HEK293 (cell line): ENCODE results near the gene AK9.

Source experiments
- CTCF ChIA-PET: fragments of 350-600 bp; formaldehyde crosslinking; extraction: SDS; loops from one replicate; lab custom pipeline; 2021; ENCODE audit warnings: antibody characterized with exemption; lab: Yijun Ruan, JAX
- POLR2A ChIA-PET: fragments of 300-600 bp; formaldehyde crosslinking; extraction: SDS; loops from one replicate; lab custom pipeline; 2020; ENCODE audit warnings: antibody characterized with exemption, inconsistent platforms; lab: Yijun Ruan, JAX
- H3K27ac ChIP-seq: fragments of 200-500 bp; sonication (Bioruptor generic); 2 replicates; pipeline ENCODE4 v1.5.1; 2014; ENCODE audit warnings: low read depth, low read length, control low read depth, inconsistent platforms; ENCODE audit errors: extremely low read depth
- H3K36me3 ChIP-seq, 2 experiments: fragments of 200-500 bp in 1 of 2; sonication (Bioruptor generic) in 1 of 2; 1 replicate in 1 of 2; 2 replicates in 1 of 2; pipeline ENCODE4 v1.5.1; 2014 to 2017; ENCODE audit warnings: inconsistent platforms in 2 of 2, low read length in 2 of 2; ENCODE audit not compliant: control insufficient read depth in 2 of 2, insufficient read depth in 1 of 2
- H3K4me1 ChIP-seq: fragments of 200-500 bp; sonication (Bioruptor generic); 2 replicates; pipeline ENCODE4 v1.5.1; 2014; ENCODE audit warnings: mild to moderate bottlenecking, low read length, inconsistent platforms; ENCODE audit not compliant: control insufficient read depth, insufficient read depth
- H3K4me3 ChIP-seq: 2 replicates; pipeline ENCODE4 v1.5.1; 2011; ENCODE audit warnings: low read depth, mild to moderate bottlenecking, control low read depth, low read length, moderate library complexity
- H3K9me3 ChIP-seq: fragments of 200-500 bp; sonication (Bioruptor generic); 2 replicates; pipeline ENCODE4 v1.5.1; 2014; ENCODE audit warnings: low read depth, low read length, inconsistent platforms; ENCODE audit not compliant: control insufficient read depth, insufficient read depth
- HOXA7 ChIP-seq: sonication (generic); formaldehyde crosslinking; IDR thresholded peaks from 2 replicates; pipeline ENCODE4 v1.8.1; 2022; ENCODE audit warnings: missing genetic modification reagents, borderline replicate concordance
- OSR2 ChIP-seq: fragments of 450-650 bp; formaldehyde crosslinking; IDR thresholded peaks from 2 replicates; pipeline ENCODE4 v1.5.1; 2016; ENCODE audit warnings: missing biosample characterization, missing genetic modification characterization
- SALL2 ChIP-seq: fragments of 450-650 bp; formaldehyde crosslinking; IDR thresholded peaks from 2 replicates; pipeline ENCODE4 v1.5.0; 2017; ENCODE audit warnings: missing biosample characterization, mild to moderate bottlenecking, missing genetic modification characterization, borderline replicate concordance
- YY2 ChIP-seq: fragments of 450-650 bp; formaldehyde crosslinking; IDR thresholded peaks from 2 replicates; pipeline ENCODE4 v1.5.1; 2016; ENCODE audit warnings: missing biosample characterization, missing genetic modification characterization
- ZIC2 ChIP-seq: fragments of 450-650 bp; formaldehyde crosslinking; IDR thresholded peaks from 2 replicates; pipeline ENCODE4 v1.5.1; 2016; ENCODE audit warnings: missing biosample characterization, missing genetic modification characterization
- ZNF138 ChIP-seq: fragments of 450-650 bp; formaldehyde crosslinking; IDR thresholded peaks from 2 replicates; pipeline ENCODE4 v1.5.1; 2016; ENCODE audit warnings: missing biosample characterization, missing genetic modification characterization, borderline replicate concordance
- ZNF184 ChIP-seq: fragments of 450-650 bp; IDR thresholded peaks from 2 replicates; pipeline ENCODE4 v1.5.1; 2018; ENCODE audit warnings: missing biosample characterization, mild to moderate bottlenecking, missing genetic modification characterization
- ZNF221 ChIP-seq: fragments of 450-650 bp; formaldehyde crosslinking; IDR thresholded peaks from 2 replicates; pipeline ENCODE4 v1.5.1; 2017; ENCODE audit warnings: missing biosample characterization, missing genetic modification characterization, borderline replicate concordance
- ZNF37A ChIP-seq: fragments of 450-650 bp; IDR thresholded peaks from 2 replicates; pipeline ENCODE4 v1.5.1; 2018; ENCODE audit warnings: missing biosample characterization, missing genetic modification characterization
- ZNF391 ChIP-seq: fragments of 450-650 bp; formaldehyde crosslinking; IDR thresholded peaks from 2 replicates; pipeline ENCODE4 v1.5.1; 2016; ENCODE audit warnings: low read depth, missing biosample characterization, missing genetic modification characterization, borderline replicate concordance
- ZNF426 ChIP-seq: fragments of 450-650 bp; formaldehyde crosslinking; IDR thresholded peaks from 2 replicates; pipeline ENCODE4 v1.5.1; 2017; ENCODE audit warnings: missing biosample characterization, missing genetic modification characterization, mild to moderate bottlenecking, inconsistent platforms, moderate library complexity
- ZNF501 ChIP-seq: fragments of 450-650 bp; formaldehyde crosslinking; IDR thresholded peaks from 2 replicates; pipeline ENCODE4 v1.5.1; 2016; ENCODE audit warnings: missing biosample characterization, missing genetic modification characterization
- ZNF548 ChIP-seq: fragments of 450-650 bp; formaldehyde crosslinking; IDR thresholded peaks from 2 replicates; pipeline ENCODE4 v1.5.1; 2016; ENCODE audit warnings: missing biosample characterization, missing genetic modification characterization
- ZNF561 ChIP-seq: fragments of 450-650 bp; IDR thresholded peaks from 2 replicates; pipeline ENCODE4 v1.5.1; 2018; ENCODE audit warnings: missing biosample characterization, missing genetic modification characterization, borderline replicate concordance
- ZNF621 ChIP-seq: fragments of 450-650 bp; formaldehyde crosslinking; IDR thresholded peaks from 2 replicates; pipeline ENCODE4 v1.5.1; 2017; ENCODE audit warnings: missing biosample characterization, missing genetic modification characterization
- ZNF623 ChIP-seq: fragments of 450-650 bp; formaldehyde crosslinking; IDR thresholded peaks from 2 replicates; pipeline ENCODE4 v1.5.1; 2016; ENCODE audit warnings: missing biosample characterization, missing genetic modification characterization
- ZNF701 ChIP-seq: fragments of 450-650 bp; formaldehyde crosslinking; IDR thresholded peaks from 2 replicates; pipeline ENCODE4 v1.5.1; 2016; ENCODE audit warnings: missing biosample characterization, missing genetic modification characterization
- TF ChIP-seq, protein P1 (sequence below): fragments of 450-650 bp; formaldehyde crosslinking; IDR thresholded peaks from 2 replicates; pipeline ENCODE4 v1.5.1; 2016; ENCODE audit warnings: missing biosample characterization, missing genetic modification characterization
- TF ChIP-seq, protein P2 (sequence below): fragments of 450-650 bp; formaldehyde crosslinking; optimal IDR thresholded peaks from 2 replicates; pipeline ENCODE3; 2016; ENCODE audit warnings: missing biosample characterization, mild to moderate bottlenecking, missing genetic modification characterization
- TF ChIP-seq, protein P3 (sequence below): fragments of 450-650 bp; formaldehyde crosslinking; IDR thresholded peaks from 2 replicates; pipeline ENCODE4 v1.5.1; 2016; ENCODE audit warnings: missing biosample characterization, missing genetic modification characterization

The AK9 gene

GRCh38 chr6:109516929-109517328 lies 174.1 kb downstream of the AK9 start:
- Histone ChIP-seq H3K4me1 (no peaks in the 10 kb centered on the region), H3K9me3 (no peaks in the 10 kb centered on the region), H3K4me3 (no peak overlapping the region), H3K36me3 (no peaks in the 10 kb centered on the region), H3K27ac (no peak overlapping the region)
- POLR2A ChIA-PET: no interaction called here
- TF ChIP-seq ZNF221 (tag by site-specific recombination): no peak
- no peak for TF ChIP-seq HOXA7 (CRISPR knock-in tag)
- TF ChIP-seq ZNF623 (tag by site-specific recombination): no peak
- TF ChIP-seq SALL2: no peak
- TF ChIP-seq ZNF621 (tag by site-specific recombination): no peak
- TF ChIP-seq ZIC2 (tag by site-specific recombination): no peak
- CTCF ChIA-PET: interaction anchor here (2.7 kb wide), 1 partner anchor 11 kb away, joined by 11 read pairs; no protein-coding TSS in a partner anchor

- Histone ChIP-seq H3K4me3 (no peak overlapping the region), H3K9me3 (no peaks in the 10 kb centered on the region), H3K27ac (no peak overlapping the region), H3K36me3 (no peaks in the 10 kb centered on the region), H3K4me1 (no peaks in the 10 kb centered on the region)
- TF ChIP-seq ZNF501 (tag by site-specific recombination): no peak
- TF ChIP-seq ZNF548: no peak
- TF ChIP-seq ZNF426 (tag by site-specific recombination): no peak
- ChIA-PET CTCF (interaction anchor here (0.5 to 1.5 kb wide), 6 partner anchors 10 to 876 kb away, joined by 3 to 5 read pairs (median 3); no protein-coding TSS in a partner anchor), POLR2A (no interaction called here)
Observed at GRCh38 chr6:109515781-109516409, 175.1 kb downstream of the AK9 start.

GRCh38 chr6:109514946-109515345 lies 176.1 kb downstream of the AK9 start:
- Histone ChIP-seq H3K27ac (no peak overlapping the region), H3K9me3 (no peaks in the 10 kb centered on the region), H3K36me3 (no peaks in the 10 kb centered on the region), H3K4me1 (no peaks in the 10 kb centered on the region), H3K4me3 (no peak overlapping the region)
- CTCF ChIA-PET: interaction anchor here (0.5 to 1.5 kb wide), 7 partner anchors 10 to 877 kb away, joined by 3 to 5 read pairs (median 3); no protein-coding TSS in a partner anchor
- POLR2A ChIA-PET: no interaction called here
- TF ChIP-seq, protein P1, sequence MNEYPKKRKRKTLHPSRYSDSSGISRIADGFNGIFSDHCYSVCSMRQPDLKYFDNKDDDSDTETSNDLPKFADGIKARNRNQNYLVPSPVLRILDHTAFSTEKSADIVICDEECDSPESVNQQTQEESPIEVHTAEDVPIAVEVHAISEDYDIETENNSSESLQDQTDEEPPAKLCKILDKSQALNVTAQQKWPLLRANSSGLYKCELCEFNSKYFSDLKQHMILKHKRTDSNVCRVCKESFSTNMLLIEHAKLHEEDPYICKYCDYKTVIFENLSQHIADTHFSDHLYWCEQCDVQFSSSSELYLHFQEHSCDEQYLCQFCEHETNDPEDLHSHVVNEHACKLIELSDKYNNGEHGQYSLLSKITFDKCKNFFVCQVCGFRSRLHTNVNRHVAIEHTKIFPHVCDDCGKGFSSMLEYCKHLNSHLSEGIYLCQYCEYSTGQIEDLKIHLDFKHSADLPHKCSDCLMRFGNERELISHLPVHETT (tag by site-specific recombination): no peak
- no peak for TF ChIP-seq ZNF138 (tag by site-specific recombination)

GRCh38 chr6:109513571-109514071 lies 177.4 kb downstream of the AK9 start:
- Histone ChIP-seq H3K9me3 (no peaks in the 10 kb centered on the region), H3K4me1 (no peaks in the 10 kb centered on the region), H3K27ac (no peak overlapping the region), H3K4me3 (no peak overlapping the region), H3K36me3 (no peaks in the 10 kb centered on the region)
- CTCF ChIA-PET: no interaction called here
- TF ChIP-seq ZNF701 (tag by site-specific recombination) (no peak), ZNF184 (tag by site-specific recombination) (no peak), ZNF37A (tag by site-specific recombination) (no peak), ZNF391 (tag by site-specific recombination) (no peak), YY2 (tag by site-specific recombination) (no peak), ZNF561 (no peak), OSR2 (no peak)
- TF ChIP-seq, protein P2, sequence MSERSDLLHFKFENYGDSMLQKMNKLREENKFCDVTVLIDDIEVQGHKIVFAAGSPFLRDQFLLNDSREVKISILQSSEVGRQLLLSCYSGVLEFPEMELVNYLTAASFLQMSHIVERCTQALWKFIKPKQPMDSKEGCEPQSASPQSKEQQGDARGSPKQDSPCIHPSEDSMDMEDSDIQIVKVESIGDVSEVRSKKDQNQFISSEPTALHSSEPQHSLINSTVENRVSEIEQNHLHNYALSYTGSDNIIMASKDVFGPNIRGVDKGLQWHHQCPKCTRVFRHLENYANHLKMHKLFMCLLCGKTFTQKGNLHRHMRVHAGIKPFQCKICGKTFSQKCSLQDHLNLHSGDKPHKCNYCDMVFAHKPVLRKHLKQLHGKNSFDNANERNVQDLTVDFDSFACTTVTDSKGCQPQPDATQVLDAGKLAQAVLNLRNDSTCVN (tag by site-specific recombination): no peak
- TF ChIP-seq, protein P1 (tag by site-specific recombination): no peak
- TF ChIP-seq, protein P3, sequence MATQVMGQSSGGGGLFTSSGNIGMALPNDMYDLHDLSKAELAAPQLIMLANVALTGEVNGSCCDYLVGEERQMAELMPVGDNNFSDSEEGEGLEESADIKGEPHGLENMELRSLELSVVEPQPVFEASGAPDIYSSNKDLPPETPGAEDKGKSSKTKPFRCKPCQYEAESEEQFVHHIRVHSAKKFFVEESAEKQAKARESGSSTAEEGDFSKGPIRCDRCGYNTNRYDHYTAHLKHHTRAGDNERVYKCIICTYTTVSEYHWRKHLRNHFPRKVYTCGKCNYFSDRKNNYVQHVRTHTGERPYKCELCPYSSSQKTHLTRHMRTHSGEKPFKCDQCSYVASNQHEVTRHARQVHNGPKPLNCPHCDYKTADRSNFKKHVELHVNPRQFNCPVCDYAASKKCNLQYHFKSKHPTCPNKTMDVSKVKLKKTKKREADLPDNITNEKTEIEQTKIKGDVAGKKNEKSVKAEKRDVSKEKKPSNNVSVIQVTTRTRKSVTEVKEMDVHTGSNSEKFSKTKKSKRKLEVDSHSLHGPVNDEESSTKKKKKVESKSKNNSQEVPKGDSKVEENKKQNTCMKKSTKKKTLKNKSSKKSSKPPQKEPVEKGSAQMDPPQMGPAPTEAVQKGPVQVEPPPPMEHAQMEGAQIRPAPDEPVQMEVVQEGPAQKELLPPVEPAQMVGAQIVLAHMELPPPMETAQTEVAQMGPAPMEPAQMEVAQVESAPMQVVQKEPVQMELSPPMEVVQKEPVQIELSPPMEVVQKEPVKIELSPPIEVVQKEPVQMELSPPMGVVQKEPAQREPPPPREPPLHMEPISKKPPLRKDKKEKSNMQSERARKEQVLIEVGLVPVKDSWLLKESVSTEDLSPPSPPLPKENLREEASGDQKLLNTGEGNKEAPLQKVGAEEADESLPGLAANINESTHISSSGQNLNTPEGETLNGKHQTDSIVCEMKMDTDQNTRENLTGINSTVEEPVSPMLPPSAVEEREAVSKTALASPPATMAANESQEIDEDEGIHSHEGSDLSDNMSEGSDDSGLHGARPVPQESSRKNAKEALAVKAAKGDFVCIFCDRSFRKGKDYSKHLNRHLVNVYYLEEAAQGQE (tag by site-specific recombination): no peak
- POLR2A ChIA-PET: no interaction called here
